Measurements from ENCODE around the gene FTO. TPM values are rescaled to one million over a fixed set of nuclear protein-coding genes. Genes with fewer than 3 reads are reported as not detected.
A peak's percentile ranks its signal among the peaks of the same experiment; 100 is the strongest.

FTO gene
- total RNA-seq, 4 donors from 2014 or later = 29.0 to 64.1 (median 48.1) TPM

DNA sequence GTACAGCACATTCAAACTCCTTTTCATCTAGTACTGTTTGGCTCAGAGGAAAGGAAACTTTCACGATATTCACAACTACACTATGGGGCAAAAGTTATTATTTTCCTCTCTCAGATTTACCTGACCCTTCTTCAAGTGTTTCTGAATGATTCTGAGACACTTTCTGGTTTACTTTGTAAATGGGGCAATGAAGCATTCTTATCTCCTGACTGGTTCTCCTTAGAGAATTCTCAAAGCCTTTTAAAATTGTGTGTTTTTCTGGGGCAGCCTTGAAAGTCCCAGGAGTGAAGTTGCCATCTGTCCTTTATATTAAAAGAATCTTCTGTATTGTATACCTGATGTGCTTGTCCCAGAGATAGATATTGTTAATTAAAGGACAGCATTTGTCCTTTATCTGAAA, 264.9 kb downstream of the FTO start:
- H3K4me1 ChIP-seq = no peaks in the 10 kb centered on the region
- no peak for DNase-seq
- no peaks in the 10 kb centered on the region for H3K36me3 ChIP-seq
- WGBS, 2 donors = 88 to 96% methylated on average over 1 of the region's 1 CpG
- no peaks in the 10 kb centered on the region for H3K9me3 ChIP-seq
- H3K27me3 ChIP-seq = no peaks in the 10 kb centered on the region
- H3K27ac ChIP-seq = no peak overlapping the region
- H3K4me3 ChIP-seq = no peak overlapping the region
- TF ChIP-seq, protein P1, sequence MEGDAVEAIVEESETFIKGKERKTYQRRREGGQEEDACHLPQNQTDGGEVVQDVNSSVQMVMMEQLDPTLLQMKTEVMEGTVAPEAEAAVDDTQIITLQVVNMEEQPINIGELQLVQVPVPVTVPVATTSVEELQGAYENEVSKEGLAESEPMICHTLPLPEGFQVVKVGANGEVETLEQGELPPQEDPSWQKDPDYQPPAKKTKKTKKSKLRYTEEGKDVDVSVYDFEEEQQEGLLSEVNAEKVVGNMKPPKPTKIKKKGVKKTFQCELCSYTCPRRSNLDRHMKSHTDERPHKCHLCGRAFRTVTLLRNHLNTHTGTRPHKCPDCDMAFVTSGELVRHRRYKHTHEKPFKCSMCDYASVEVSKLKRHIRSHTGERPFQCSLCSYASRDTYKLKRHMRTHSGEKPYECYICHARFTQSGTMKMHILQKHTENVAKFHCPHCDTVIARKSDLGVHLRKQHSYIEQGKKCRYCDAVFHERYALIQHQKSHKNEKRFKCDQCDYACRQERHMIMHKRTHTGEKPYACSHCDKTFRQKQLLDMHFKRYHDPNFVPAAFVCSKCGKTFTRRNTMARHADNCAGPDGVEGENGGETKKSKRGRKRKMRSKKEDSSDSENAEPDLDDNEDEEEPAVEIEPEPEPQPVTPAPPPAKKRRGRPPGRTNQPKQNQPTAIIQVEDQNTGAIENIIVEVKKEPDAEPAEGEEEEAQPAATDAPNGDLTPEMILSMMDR (IDR thresholded peaks at IDR 0.05) = no peak
- no peak for TF ChIP-seq POLR2A (IDR thresholded peaks at IDR 0.05)
- intact Hi-C loops (cut with DNase I) = no loop called here

DNA sequence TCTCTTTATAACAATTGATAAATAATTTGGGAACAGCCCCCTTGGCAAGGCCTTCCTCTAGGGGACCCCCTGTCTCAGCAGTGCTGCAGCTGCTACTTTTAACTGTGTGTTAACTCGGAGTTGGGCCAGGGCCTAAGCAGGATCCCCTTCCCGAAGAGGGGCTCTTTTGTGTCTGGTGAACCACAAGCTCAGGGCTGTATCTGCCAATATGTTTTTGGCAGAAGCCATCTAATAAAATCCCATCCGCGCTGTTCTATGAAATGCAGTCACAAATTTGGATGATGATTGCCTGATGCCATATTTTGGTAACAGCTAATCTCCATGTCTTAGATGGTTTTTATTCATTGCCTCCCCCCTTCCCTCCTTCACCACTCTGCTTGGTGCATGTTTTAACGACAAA, 267.7 kb downstream of the FTO start:
- Histone ChIP-seq H3K36me3 (no peaks in the 10 kb centered on the region), H3K4me1 (no peaks in the 10 kb centered on the region), H3K27ac (no peak overlapping the region), H3K9me3 (no peaks in the 10 kb centered on the region), H3K4me3 (no peak overlapping the region), H3K27me3 (no peaks in the 10 kb centered on the region)
- intact Hi-C loops (cut with DNase I) = no loop called here
- TF ChIP-seq, protein P1 (IDR thresholded peaks at IDR 0.05) = no peak
- TF ChIP-seq POLR2A (IDR thresholded peaks at IDR 0.05) = no peak
- 79 to 92% methylated on average over 3 to 5 of the region's 5 CpGs for WGBS, 2 donors
- no peak for DNase-seq

DNA sequence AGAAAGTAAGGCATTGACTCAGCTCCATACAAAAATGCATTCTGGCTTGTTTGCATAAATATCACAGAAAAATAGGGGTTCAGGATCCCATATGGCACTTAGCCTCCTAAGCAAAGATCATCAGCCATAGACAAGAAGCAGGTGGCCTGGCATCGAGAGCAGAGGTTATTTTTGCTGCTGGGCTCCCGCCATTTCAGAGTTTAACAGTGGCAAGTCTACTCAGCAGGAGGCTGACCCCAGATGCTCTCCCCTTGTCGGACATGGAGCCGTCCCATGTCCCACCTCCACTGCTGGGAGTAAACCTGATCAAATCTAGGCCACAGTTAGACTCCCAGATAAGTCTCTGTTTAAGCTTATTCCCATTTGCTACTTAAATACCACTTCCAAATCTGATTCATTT, 269.1 kb downstream of the FTO start:
- Histone ChIP-seq H3K9me3 (no peaks in the 10 kb centered on the region), H3K4me1 (peaks cover 0 to 5% (median 0%) of the 10 kb centered on the region in 3 donors), H3K4me3 (no peak overlapping the region), H3K27me3 (no peaks in the 10 kb centered on the region), H3K27ac (no peak overlapping the region), H3K36me3 (no peaks in the 10 kb centered on the region)
- DNase-seq = no peak
- TF ChIP-seq, protein P1 (IDR thresholded peaks at IDR 0.05) = no peak
- no peak for TF ChIP-seq POLR2A (IDR thresholded peaks at IDR 0.05)
- 86 to 95% methylated on average over 4 of the region's 4 CpGs for WGBS, 2 donors
- intact Hi-C loops (cut with DNase I) = no loop called here

DNA sequence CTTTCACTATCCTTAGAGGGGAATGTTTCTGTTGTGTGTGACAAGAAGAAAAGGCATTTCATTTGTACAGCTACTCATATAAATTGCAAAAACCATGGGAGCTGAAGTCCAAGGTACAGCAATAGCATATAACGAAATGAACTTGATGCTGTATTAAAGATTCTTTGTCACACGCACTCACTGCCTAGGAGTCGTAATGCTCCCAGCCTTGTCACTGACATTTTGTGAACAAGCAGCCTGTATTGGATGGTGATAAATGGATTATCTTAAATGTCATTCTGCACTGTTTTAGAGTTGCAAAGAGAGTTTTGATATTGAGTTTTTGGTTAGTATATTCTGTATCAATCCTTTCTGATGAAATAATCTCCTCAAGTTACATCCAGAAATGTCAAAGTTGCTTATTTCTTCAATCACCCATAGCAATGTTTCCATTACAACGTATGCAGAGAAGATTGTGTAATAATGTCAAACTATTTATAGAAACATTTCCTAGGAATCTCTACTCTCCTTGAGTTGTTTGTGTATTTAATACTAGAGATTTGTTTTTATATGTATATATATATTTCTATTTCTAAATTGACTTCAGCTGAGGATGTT, 270.6 kb downstream of the FTO start:
- Histone ChIP-seq H3K4me3 (no peak overlapping the region), H3K36me3 (no peaks in the 10 kb centered on the region), H3K9me3 (no peaks in the 10 kb centered on the region), H3K4me1 (peaks cover 0 to 11% (median 0%) of the 10 kb centered on the region in 3 donors), H3K27me3 (no peaks in the 10 kb centered on the region), H3K27ac (no peak overlapping the region)
- TF ChIP-seq, protein P1 (IDR thresholded peaks at IDR 0.05) = no peak
- TF ChIP-seq POLR2A (IDR thresholded peaks at IDR 0.05) = no peak
- intact Hi-C loops (cut with DNase I) = no loop called here
- DNase-seq = no peak
- 74 to 76% methylated on average over 4 of the region's 4 CpGs for WGBS, 2 donors

DNA sequence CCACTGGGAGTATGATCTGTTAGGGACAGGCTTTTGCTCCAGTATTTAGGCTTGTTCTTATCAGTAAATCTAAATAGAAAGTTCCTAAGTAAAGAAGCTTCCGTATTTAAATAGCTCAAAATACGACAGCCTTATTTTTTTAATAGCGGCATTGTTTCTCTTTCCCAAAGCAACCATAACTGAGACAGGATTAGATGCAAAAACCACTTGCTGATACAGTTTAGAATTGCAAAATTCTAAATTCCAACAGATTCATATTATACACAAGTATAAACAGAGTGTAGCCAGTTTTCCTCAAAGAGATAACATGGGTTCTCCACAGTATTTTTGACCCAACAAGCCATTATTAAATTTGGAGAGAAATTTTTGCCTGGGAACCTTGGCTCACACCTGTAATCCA, 276.7 kb downstream of the FTO start:
- TF ChIP-seq, protein P1 (IDR thresholded peaks at IDR 0.05) = no peak
- TF ChIP-seq POLR2A (IDR thresholded peaks at IDR 0.05) = no peak
- DNase-seq = no peak
- intact Hi-C loops (cut with DNase I) = no loop called here
- peak overlapping the region in 3 of 4 donors; percentile 46 to 78 (median 49) for H3K27ac ChIP-seq
- 97 to 98% methylated on average over 3 of the region's 3 CpGs for WGBS, 2 donors
- no peaks in the 10 kb centered on the region for H3K9me3 ChIP-seq
- no peaks in the 10 kb centered on the region for H3K27me3 ChIP-seq
- peaks cover 0 to 61% (median 6%) of the 10 kb centered on the region in 3 donors for H3K4me1 ChIP-seq
- peaks cover 0 to 3% (median 0%) of the 10 kb centered on the region in 3 donors for H3K36me3 ChIP-seq
- H3K4me3 ChIP-seq = no peak overlapping the region

Data from esophagus squamous epithelium (tissue), 5 donors.